Peyer's patch (tissue), 4 donors: Measurements from ENCODE around the gene NT5DC3. TPM values are rescaled to one million over a fixed set of nuclear protein-coding genes. Genes with fewer than 3 reads are reported as not detected.

ENCODE experiments used
- DNase-seq, 3 donors: peaks; one replicate each; pipeline ENCODE4 v3.0.0-alpha.2; 2017 to 2019
- H3K27ac ChIP-seq, 4 donors: fragments of 200-600 bp; sonication (generic); one replicate each; pipeline ENCODE4 v1.5.1; 2016 to 2019
- H3K27me3 ChIP-seq, 2 donors: fragments of 200-600 bp; sonication (generic); one replicate each; pipeline ENCODE4 v1.5.1; 2019
- H3K36me3 ChIP-seq, 3 donors: fragments of 200-600 bp; sonication (generic); one replicate each; pipeline ENCODE4 v1.5.1; 2016 to 2019
- H3K4me1 ChIP-seq, 4 donors: fragments of 200-600 bp; sonication (generic); one replicate each; pipeline ENCODE4 v1.5.1; 2016 to 2019
- H3K4me3 ChIP-seq, 4 donors: fragments of 200-600 bp; sonication (generic); 1 replicate in 3 of 4; 2 replicates in 1 of 4; pipeline ENCODE4 v1.5.1; 2016 to 2019; ENCODE audit warnings: mild to moderate bottlenecking in 1 of 4
- H3K9me3 ChIP-seq, 4 donors: fragments of 200-600 bp; sonication (generic); one replicate each; pipeline ENCODE4 v1.5.1; 2016 to 2019; ENCODE audit warnings: mild to moderate bottlenecking in 1 of 4
- POLR2A ChIP-seq, 2 donors: fragments of 450-650 bp; IDR thresholded peaks; one replicate each; pipeline ENCODE4 v1.5.1; 2017; ENCODE audit warnings: antibody characterized with exemption in 2 of 2, mild to moderate bottlenecking in 2 of 2, moderate library complexity in 2 of 2
- total RNA-seq, 4 donors: library from RNA; depleted of rRNA; stranded (reverse); fragments of >200 nt; gene quantifications; one replicate each; pipeline ENCODE4 v1.1.0, GENCODE V29; 2016
- TF ChIP-seq, protein P1 (sequence below), 6 experiments: fragments of 450-650 bp in 4 of 6; fragments of 200-600 bp in 2 of 6; sonication (generic) in 1 of 6; IDR thresholded peaks; one replicate each; pipeline ENCODE4 v1.5.1; 2017 to 2019; ENCODE audit warnings: antibody characterized with exemption in 6 of 6, mild to moderate bottlenecking in 3 of 6, moderate library complexity in 1 of 6

Gene NT5DC3
- total RNA-seq, 4 donors from 2014 or later: 3.9 to 10.2 (median 7.4) TPM

GRCh38 chr12:103772367-103773108 is 68.5 kb downstream of the NT5DC3 start:
- Histone ChIP-seq H3K9me3 (no peaks in the 10 kb centered on the region), H3K27ac (no peak overlapping the region), H3K27me3 (no peaks in the 10 kb centered on the region), H3K4me3 (no peak overlapping the region), H3K36me3 (peaks cover 0 to 13% (median 0%) of the 10 kb centered on the region in 3 donors), H3K4me1 (peaks cover 0 to 11% (median 0%) of the 10 kb centered on the region in 4 donors)
- DNase-seq: no peak
- TF ChIP-seq POLR2A (IDR thresholded peaks at IDR 0.05): no peak
- TF ChIP-seq, protein P1, sequence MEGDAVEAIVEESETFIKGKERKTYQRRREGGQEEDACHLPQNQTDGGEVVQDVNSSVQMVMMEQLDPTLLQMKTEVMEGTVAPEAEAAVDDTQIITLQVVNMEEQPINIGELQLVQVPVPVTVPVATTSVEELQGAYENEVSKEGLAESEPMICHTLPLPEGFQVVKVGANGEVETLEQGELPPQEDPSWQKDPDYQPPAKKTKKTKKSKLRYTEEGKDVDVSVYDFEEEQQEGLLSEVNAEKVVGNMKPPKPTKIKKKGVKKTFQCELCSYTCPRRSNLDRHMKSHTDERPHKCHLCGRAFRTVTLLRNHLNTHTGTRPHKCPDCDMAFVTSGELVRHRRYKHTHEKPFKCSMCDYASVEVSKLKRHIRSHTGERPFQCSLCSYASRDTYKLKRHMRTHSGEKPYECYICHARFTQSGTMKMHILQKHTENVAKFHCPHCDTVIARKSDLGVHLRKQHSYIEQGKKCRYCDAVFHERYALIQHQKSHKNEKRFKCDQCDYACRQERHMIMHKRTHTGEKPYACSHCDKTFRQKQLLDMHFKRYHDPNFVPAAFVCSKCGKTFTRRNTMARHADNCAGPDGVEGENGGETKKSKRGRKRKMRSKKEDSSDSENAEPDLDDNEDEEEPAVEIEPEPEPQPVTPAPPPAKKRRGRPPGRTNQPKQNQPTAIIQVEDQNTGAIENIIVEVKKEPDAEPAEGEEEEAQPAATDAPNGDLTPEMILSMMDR (IDR thresholded peaks at IDR 0.05): no peak

DNA sequence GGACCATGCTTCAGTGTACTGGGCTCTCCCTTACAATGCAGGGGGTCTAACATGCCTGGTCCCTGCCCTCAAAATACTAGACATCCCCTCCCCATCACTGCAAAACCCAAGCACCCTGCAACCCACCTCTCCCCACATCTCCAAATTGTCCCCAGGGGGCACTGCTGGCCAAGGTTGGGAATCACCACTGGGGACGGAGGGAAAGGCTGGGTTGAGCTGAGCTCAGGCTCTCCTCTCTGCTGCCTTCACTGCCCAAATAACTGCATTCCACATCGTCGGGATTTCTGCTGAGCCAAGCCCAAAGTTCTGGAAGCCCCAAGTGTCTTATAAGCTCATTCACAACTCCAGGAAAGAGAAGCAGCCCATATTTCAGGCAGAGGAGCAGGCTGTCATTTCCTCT is 69.6 kb downstream of the NT5DC3 start:
- peaks cover 0 to 11% (median 0%) of the 10 kb centered on the region in 4 donors for H3K4me1 ChIP-seq
- no peaks in the 10 kb centered on the region for H3K9me3 ChIP-seq
- no peak overlapping the region for H3K27ac ChIP-seq
- no peak overlapping the region for H3K4me3 ChIP-seq
- TF ChIP-seq POLR2A (IDR thresholded peaks at IDR 0.05): no peak
- TF ChIP-seq, protein P1 (IDR thresholded peaks at IDR 0.05): peak in 3 of 6 experiments; percentile 38 to 48 (median 43)
- peaks cover 0 to 3% (median 0%) of the 10 kb centered on the region in 3 donors for H3K36me3 ChIP-seq
- DNase-seq: no peak
- no peaks in the 10 kb centered on the region for H3K27me3 ChIP-seq

- no peak overlapping the region for H3K27ac ChIP-seq
- TF ChIP-seq POLR2A (IDR thresholded peaks at IDR 0.05): no peak
- TF ChIP-seq, protein P1 (IDR thresholded peaks at IDR 0.05): no peak
- no peaks in the 10 kb centered on the region for H3K9me3 ChIP-seq
- H3K4me3 ChIP-seq: no peak overlapping the region
- no peak for DNase-seq
- H3K27me3 ChIP-seq: no peaks in the 10 kb centered on the region
- peaks cover 0 to 11% (median 0%) of the 10 kb centered on the region in 4 donors for H3K4me1 ChIP-seq
- peaks cover 0 to 3% (median 0%) of the 10 kb centered on the region in 3 donors for H3K36me3 ChIP-seq
Observed at GRCh38 chr12:103769240-103769945, 71.6 kb downstream of the NT5DC3 start.

DNA sequence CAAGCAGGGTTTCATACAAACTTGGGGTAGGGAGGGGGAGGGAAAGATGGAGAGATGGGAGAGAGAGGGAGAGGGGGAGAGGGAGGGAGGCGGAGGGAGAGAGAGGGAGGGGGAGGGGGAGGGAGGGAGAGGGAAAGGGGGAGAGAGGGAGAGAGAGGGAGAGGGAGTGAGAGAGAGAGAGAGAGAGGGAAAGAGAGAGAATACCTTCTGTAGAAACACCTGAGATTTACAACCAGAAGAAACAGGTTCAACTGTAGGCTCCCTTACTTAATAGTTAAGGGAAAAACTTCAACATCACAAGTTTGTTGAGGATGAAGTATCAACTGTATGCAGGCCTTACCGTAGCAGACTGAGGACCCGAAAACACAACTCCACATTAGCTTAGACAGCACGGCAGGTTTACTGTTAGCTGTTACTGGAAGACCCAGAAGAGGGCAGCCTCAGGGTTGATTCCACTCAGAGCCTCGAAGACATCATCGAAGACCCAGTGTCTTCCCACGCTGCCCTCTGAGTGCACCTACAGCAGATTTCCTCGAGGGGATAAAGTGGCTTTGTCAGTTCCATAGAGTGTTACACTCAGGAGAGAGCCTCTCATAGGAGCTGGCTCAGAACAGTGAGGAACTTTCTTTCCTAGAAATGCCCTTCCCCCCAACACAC is 72.4 kb downstream of the NT5DC3 start:
- no peak for DNase-seq
- no peaks in the 10 kb centered on the region for H3K9me3 ChIP-seq
- TF ChIP-seq, protein P1 (IDR thresholded peaks at IDR 0.05): no peak
- TF ChIP-seq POLR2A (IDR thresholded peaks at IDR 0.05): no peak
- no peaks in the 10 kb centered on the region for H3K27me3 ChIP-seq
- H3K36me3 ChIP-seq: peaks cover 0 to 3% (median 0%) of the 10 kb centered on the region in 3 donors
- no peak overlapping the region for H3K27ac ChIP-seq
- no peak overlapping the region for H3K4me3 ChIP-seq
- H3K4me1 ChIP-seq: peaks cover 0 to 7% (median 0%) of the 10 kb centered on the region in 4 donors

DNA sequence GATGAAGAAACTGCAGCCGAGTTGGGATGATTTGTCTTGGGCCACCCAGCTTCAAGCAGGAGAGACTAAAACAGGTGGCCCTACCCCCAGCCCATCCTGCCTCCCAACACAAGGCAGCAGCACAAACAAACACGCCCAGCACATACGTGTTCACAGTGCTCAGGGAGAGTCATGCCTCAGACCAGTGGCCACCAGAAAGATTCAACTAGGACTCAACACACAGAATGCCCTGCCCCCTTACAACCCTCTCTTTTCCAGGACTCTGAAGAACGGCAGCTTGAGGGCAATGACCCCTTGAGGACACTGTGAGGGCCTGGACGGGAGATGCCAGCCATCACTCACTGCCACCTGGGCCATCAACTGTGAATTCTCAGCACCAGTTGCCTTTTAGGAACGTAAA is 75.0 kb downstream of the NT5DC3 start:
- TF ChIP-seq, protein P1 (IDR thresholded peaks at IDR 0.05): no peak
- TF ChIP-seq POLR2A (IDR thresholded peaks at IDR 0.05): no peak
- Histone ChIP-seq H3K36me3 (peaks cover 0 to 3% (median 0%) of the 10 kb centered on the region in 3 donors), H3K27ac (no peak overlapping the region)

More for the DNA sequence above, 75.0 kb downstream of the NT5DC3 start:
- Histone ChIP-seq H3K9me3 (no peaks in the 10 kb centered on the region), H3K4me3 (no peak overlapping the region), H3K27me3 (no peaks in the 10 kb centered on the region), H3K4me1 (no peaks in the 10 kb centered on the region)
- peak in 1 of 3 donors; percentile 2 for DNase-seq
